SK-N-SH (cell line): Measurements from ENCODE around the gene EXOC4. TPM values are rescaled to one million over a fixed set of nuclear protein-coding genes. Genes with fewer than 3 reads are reported as not detected.

Experiments
- CTCF ChIA-PET: fragments of 300-600, 350-600 bp; formaldehyde crosslinking; extraction: SDS; loops from one replicate; lab custom pipeline; 2021; lab: Yijun Ruan, JAX
- POLR2A ChIA-PET: fragments of 350-600 bp; sonication (Branson Sonifier 250); formaldehyde crosslinking; extraction: SDS; loops from one replicate; lab custom pipeline; 2020; ENCODE audit warnings: antibody characterized with exemption, inconsistent platforms; lab: Yijun Ruan, JAX
- DNase-seq: peaks from one replicate; pipeline ENCODE4 v3.0.0; 2012
- H2AFZ ChIP-seq: fragments of 200-600 bp; sonication (generic); 2 replicates; pipeline ENCODE4 v1.8.1; 2016; ENCODE audit warnings: antibody characterized with exemption, mild to moderate bottlenecking, low read depth
- H3F3A ChIP-seq: fragments of 200-600 bp; sonication (generic); replicated peaks from 2 replicates; pipeline ENCODE3; 2016; ENCODE audit warnings: antibody characterized with exemption, mild to moderate bottlenecking; ENCODE audit not compliant: insufficient read depth
- H3K27ac ChIP-seq, 2 experiments: fragments of 200-500 bp in 1 of 2; fragments of 200-600 bp in 1 of 2; sonication (Bioruptor generic) in 1 of 2; sonication (generic), shearing (Covaris generic) in 1 of 2; 2 replicates each; pipeline versions ENCODE4 v1.5.1 to v1.6.1; 2014 to 2016; ENCODE audit warnings: low read depth in 2 of 2, inconsistent platforms in 1 of 2, low read length in 1 of 2, mild to moderate bottlenecking in 1 of 2, mixed read lengths in 1 of 2
- H3K27me3 ChIP-seq: fragments of 200-600 bp; sonication (generic), shearing (Covaris generic); 2 replicates; pipeline ENCODE4 v1.6.1; 2016; ENCODE audit warnings: mixed run types; ENCODE audit not compliant: insufficient read depth
- H3K36me3 ChIP-seq, 2 experiments: fragments of 200-500 bp in 1 of 2; fragments of 200-600 bp in 1 of 2; sonication (Bioruptor generic) in 1 of 2; sonication (generic) in 1 of 2; replicated peaks in 1 of 2; 2 replicates each; pipeline versions ENCODE3 to v1.5.1; 2014 to 2016; ENCODE audit warnings: low read length in 1 of 2, mild to moderate bottlenecking in 1 of 2; ENCODE audit not compliant: insufficient read depth in 2 of 2, control insufficient read depth in 1 of 2
- H3K4me1 ChIP-seq, 2 experiments: fragments of 200-500 bp in 1 of 2; fragments of 200-600 bp in 1 of 2; sonication (Bioruptor generic) in 1 of 2; sonication (generic), shearing (Covaris generic) in 1 of 2; 2 replicates each; pipeline versions ENCODE4 v1.5.1 to v1.6.1; 2014 to 2016; ENCODE audit warnings: low read depth in 1 of 2, low read length in 1 of 2, mixed run types in 1 of 2; ENCODE audit not compliant: insufficient read depth in 2 of 2, control insufficient read depth in 1 of 2
- H3K4me2 ChIP-seq: fragments of 200-600 bp; sonication (generic), shearing (Covaris generic); 2 replicates; pipeline ENCODE4 v1.6.1; 2017; ENCODE audit warnings: mixed run types
- H3K4me3 ChIP-seq, 2 experiments: fragments of 200-500 bp in 1 of 2; fragments of 200-600 bp in 1 of 2; sonication (Bioruptor generic) in 1 of 2; sonication (generic), shearing (Covaris generic) in 1 of 2; 2 replicates each; pipeline versions ENCODE4 v1.5.1 to v1.8.1; 2014 to 2016; ENCODE audit warnings: low read depth in 2 of 2, inconsistent platforms in 1 of 2, low read length in 1 of 2, mild to moderate bottlenecking in 1 of 2, mixed read lengths in 1 of 2, moderate library complexity in 1 of 2
- H3K79me2 ChIP-seq: fragments of 200-600 bp; sonication (generic); 2 replicates; pipeline ENCODE4 v1.8.1; 2017; ENCODE audit warnings: mild to moderate bottlenecking; ENCODE audit not compliant: insufficient read depth
- H3K9ac ChIP-seq: fragments of 200-600 bp; sonication (generic); 2 replicates; pipeline ENCODE4 v1.6.1; 2017; ENCODE audit warnings: mixed run types
- H3K9me2 ChIP-seq: fragments of 200-600 bp; sonication (generic); 2 replicates; pipeline ENCODE4 v1.6.1; 2017; ENCODE audit warnings: mixed run types
- H3K9me3 ChIP-seq: fragments of 200-600 bp; sonication (generic); 2 replicates; pipeline ENCODE4 v1.6.1; 2017; ENCODE audit warnings: mixed run types, mild to moderate bottlenecking, moderate library complexity
- H4K20me1 ChIP-seq: fragments of 200-600 bp; sonication (generic); 2 replicates; pipeline ENCODE4 v1.6.1; 2017; ENCODE audit warnings: mild to moderate bottlenecking, mixed run types; ENCODE audit not compliant: insufficient read depth
- CHD2 ChIP-seq: fragments of 150-350 bp; IDR thresholded peaks from 2 replicates; pipeline ENCODE4 v1.6.1; 2018; ENCODE audit warnings: low read length; ENCODE audit not compliant: partially characterized antibody
- CTCF ChIP-seq: fragments of 200-600 bp; sonication (generic); IDR thresholded peaks from 2 replicates; pipeline ENCODE4 v1.6.1; 2017; ENCODE audit warnings: antibody characterized with exemption, mild to moderate bottlenecking, moderate library complexity
- ELF1 ChIP-seq: IDR thresholded peaks from 2 replicates; pipeline ENCODE4 v1.4.0; 2012
- FOXM1 ChIP-seq: IDR thresholded peaks from 2 replicates; pipeline ENCODE4 v1.4.0; 2012; ENCODE audit warnings: low read depth, mild to moderate bottlenecking
- GABPA ChIP-seq: IDR thresholded peaks from 2 replicates; pipeline ENCODE4 v1.4.0; 2012; ENCODE audit warnings: low read depth, mild to moderate bottlenecking
- GATA2 ChIP-seq: sonication (generic); formaldehyde crosslinking; IDR thresholded peaks from 2 replicates; pipeline ENCODE4 v1.5.0; 2020; ENCODE audit warnings: mild to moderate bottlenecking, missing genetic modification reagents
- JUND ChIP-seq: IDR thresholded peaks from 2 replicates; pipeline ENCODE4 v1.4.0; 2012
- MAX ChIP-seq: IDR thresholded peaks from 2 replicates; pipeline ENCODE4 v1.4.0; 2012; ENCODE audit warnings: low read depth
- MEF2A ChIP-seq: IDR thresholded peaks from 2 replicates; pipeline ENCODE4 v1.4.0; 2012; ENCODE audit warnings: low read depth, borderline replicate concordance
- MXI1 ChIP-seq: IDR thresholded peaks from 2 replicates; pipeline ENCODE4 v1.6.1; 2012; ENCODE audit warnings: mild to moderate bottlenecking, low read depth, low read length, improper control_type of control experiment
- NFIC ChIP-seq: IDR thresholded peaks from 2 replicates; pipeline ENCODE4 v1.4.0; 2012; ENCODE audit warnings: borderline replicate concordance
- PBX3 ChIP-seq: IDR thresholded peaks from 2 replicates; pipeline ENCODE4; 2012
- RAD21 ChIP-seq: IDR thresholded peaks from 2 replicates; pipeline ENCODE4 v1.6.1; 2012; ENCODE audit warnings: mild to moderate bottlenecking, low read length
- RXRA ChIP-seq: IDR thresholded peaks from 2 replicates; pipeline ENCODE4 v1.4.0; 2012; ENCODE audit warnings: low read depth, mild to moderate bottlenecking, borderline replicate concordance
- SMC3 ChIP-seq: IDR thresholded peaks from 2 replicates; pipeline ENCODE4 v1.6.1; 2012; ENCODE audit warnings: low read depth, low read length, improper control_type of control experiment
- TEAD4 ChIP-seq: IDR thresholded peaks from 2 replicates; pipeline ENCODE4 v1.4.0; 2012; ENCODE audit warnings: mild to moderate bottlenecking, borderline replicate concordance; ENCODE audit not compliant: insufficient read depth
- whole genome bisulfite sequencing: methylation state at CpG from one replicate; pipeline ENCODE4 v1.1.6; 2017; ENCODE audit warnings: low lambda C conversion rate; 5-methylcytosine and 5-hydroxymethylcytosine counted together
- polyA plus RNA-seq, 3 experiments: library from polyadenylated mRNA; depleted of rRNA; stranded (reverse); fragments of >200 nt; gene quantifications; 2 replicates each; pipeline ENCODE4 v1.2.3, GENCODE V29; 2012
- TF ChIP-seq, protein P1 (sequence below): IDR thresholded peaks from 2 replicates; pipeline ENCODE4 v1.4.0; 2012; ENCODE audit warnings: low read depth, borderline replicate concordance
- TF ChIP-seq, protein P2 (sequence below): fragments of 150-350 bp; IDR thresholded peaks from 2 replicates; pipeline ENCODE4 v1.6.1; 2016; ENCODE audit warnings: mild to moderate bottlenecking, low read depth, low read length

Gene EXOC4
- polyA plus RNA-seq, 1 of the 3 experiments (the other 2 are of a cell fraction) = 37.3 TPM

DNA sequence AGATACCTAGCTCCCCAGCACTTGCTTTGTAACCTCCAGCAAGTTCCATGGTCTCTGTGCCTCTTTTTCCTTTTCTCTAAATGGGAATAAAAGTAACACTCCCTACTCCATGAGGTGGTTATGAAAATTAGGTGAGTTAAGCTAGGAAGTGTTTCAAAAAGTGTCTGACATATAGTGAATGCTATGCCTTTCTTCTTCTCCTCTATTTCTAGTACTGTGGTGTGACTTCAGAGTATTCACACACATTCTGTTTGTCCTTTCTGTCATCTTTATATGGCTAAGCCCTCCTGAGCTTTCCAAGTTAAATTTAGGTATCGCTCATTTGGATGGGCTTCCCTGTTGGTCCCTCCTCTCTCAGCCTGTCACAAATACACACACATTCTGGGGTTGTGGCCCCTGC is 229.7 kb downstream of the EXOC4 start:
- Histone ChIP-seq H3K9ac (no peak overlapping the region), H3F3A (peaks cover 4% of the 10 kb centered on the region), H3K9me3 (no peaks in the 10 kb centered on the region), H3K27ac (no peak overlapping the region), H3K79me2 (no peaks in the 10 kb centered on the region), H3K9me2 (no peaks in the 10 kb centered on the region), H3K4me1 (peaks cover 4 to 31% of the 10 kb centered on the region in 2 experiments; a peak in 2 of 4 replicates), H3K27me3 (no peaks in the 10 kb centered on the region), H3K36me3 (peaks cover 10 to 38% of the 10 kb centered on the region in 2 experiments), H3K4me2 (no peak overlapping the region), H2AFZ (no peak overlapping the region), H3K4me3 (no peak overlapping the region), H4K20me1 (no peaks in the 10 kb centered on the region)
- no peak for DNase-seq
- CTCF ChIA-PET = interaction anchor here (1.1 kb wide), 1 partner anchor 23 kb away, joined by 3 read pairs; no protein-coding TSS in a partner anchor
- POLR2A ChIA-PET = no interaction called here
- WGBS = 100% methylated on average over 1 of the region's 1 CpG
- TF ChIP-seq GABPA = no peak
- TF ChIP-seq, protein P1, sequence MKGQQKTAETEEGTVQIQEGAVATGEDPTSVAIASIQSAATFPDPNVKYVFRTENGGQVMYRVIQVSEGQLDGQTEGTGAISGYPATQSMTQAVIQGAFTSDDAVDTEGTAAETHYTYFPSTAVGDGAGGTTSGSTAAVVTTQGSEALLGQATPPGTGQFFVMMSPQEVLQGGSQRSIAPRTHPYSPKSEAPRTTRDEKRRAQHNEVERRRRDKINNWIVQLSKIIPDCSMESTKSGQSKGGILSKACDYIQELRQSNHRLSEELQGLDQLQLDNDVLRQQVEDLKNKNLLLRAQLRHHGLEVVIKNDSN = no peak
- TF ChIP-seq JUND = no peak
- no peak for TF ChIP-seq CHD2
- no peak for TF ChIP-seq RXRA
- TF ChIP-seq PBX3 = no peak
- no peak for TF ChIP-seq ELF1
- TF ChIP-seq, protein P2, sequence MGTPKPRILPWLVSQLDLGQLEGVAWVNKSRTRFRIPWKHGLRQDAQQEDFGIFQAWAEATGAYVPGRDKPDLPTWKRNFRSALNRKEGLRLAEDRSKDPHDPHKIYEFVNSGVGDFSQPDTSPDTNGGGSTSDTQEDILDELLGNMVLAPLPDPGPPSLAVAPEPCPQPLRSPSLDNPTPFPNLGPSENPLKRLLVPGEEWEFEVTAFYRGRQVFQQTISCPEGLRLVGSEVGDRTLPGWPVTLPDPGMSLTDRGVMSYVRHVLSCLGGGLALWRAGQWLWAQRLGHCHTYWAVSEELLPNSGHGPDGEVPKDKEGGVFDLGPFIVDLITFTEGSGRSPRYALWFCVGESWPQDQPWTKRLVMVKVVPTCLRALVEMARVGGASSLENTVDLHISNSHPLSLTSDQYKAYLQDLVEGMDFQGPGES = no peak
- TF ChIP-seq MEF2A = no peak
- TF ChIP-seq GATA2 (CRISPR knock-in tag) = no peak
- TF ChIP-seq, all 33 proteins: peak for 0

DNA sequence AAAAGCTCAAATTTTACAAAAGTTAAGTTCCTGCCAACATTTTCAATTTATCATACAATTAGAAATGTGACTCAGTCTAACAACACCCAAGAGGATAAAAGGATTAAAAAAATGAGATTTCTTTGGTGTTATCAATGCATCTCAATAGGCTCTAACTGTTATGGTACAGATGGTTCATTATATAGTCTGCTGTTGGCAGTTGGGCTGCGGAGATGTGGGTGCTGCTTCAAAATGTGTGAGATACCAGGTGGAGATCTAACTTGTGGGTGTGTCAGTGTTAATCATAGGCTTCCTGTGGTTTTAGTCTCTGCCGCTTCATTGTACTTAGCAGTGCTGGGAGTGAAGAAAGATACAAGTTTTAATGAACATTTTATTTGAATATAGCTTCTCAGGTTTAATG is 231.2 kb downstream of the EXOC4 start:
- no peak overlapping the region for H2AFZ ChIP-seq
- peaks cover 4 to 21% of the 10 kb centered on the region in 2 experiments; a peak in 2 of 4 replicates for H3K4me1 ChIP-seq
- H3K9me3 ChIP-seq = no peaks in the 10 kb centered on the region
- H3K27me3 ChIP-seq = no peaks in the 10 kb centered on the region
- peaks cover 4% of the 10 kb centered on the region for H3F3A ChIP-seq
- DNase-seq = no peak
- H3K9me2 ChIP-seq = no peaks in the 10 kb centered on the region
- CTCF ChIA-PET = interaction anchor here (0.7 to 1.8 kb wide), 4 partner anchors 9 to 34 kb away, joined by 3 to 6 read pairs (median 4); no protein-coding TSS in a partner anchor
- no peak overlapping the region for H3K4me2 ChIP-seq
- no peak overlapping the region for H3K4me3 ChIP-seq
- no peak overlapping the region for H3K9ac ChIP-seq
- TF ChIP-seq TEAD4 (no peak), RXRA (no peak), NFIC (no peak), CHD2 (no peak), FOXM1 (no peak), MXI1 (no peak), SMC3 (no peak), MAX (no peak), CTCF (no peak), RAD21 (no peak)
- TF ChIP-seq, protein P2 = no peak
- POLR2A ChIA-PET = interaction anchor here (1.0 kb wide), 1 partner anchor 20 kb away, joined by 3 read pairs; no protein-coding TSS in a partner anchor
- 98% methylated on average over 2 of the region's 2 CpGs for WGBS
- H3K27ac ChIP-seq = peak overlapping the region in 1 of 2 experiments; percentile 30; a peak in 2 of 4 replicates
- peaks cover 14 to 39% of the 10 kb centered on the region in 2 experiments for H3K36me3 ChIP-seq
- no peaks in the 10 kb centered on the region for H3K79me2 ChIP-seq
- no peaks in the 10 kb centered on the region for H4K20me1 ChIP-seq
